ENCODE measurements around the gene LRRC28.

DNA sequence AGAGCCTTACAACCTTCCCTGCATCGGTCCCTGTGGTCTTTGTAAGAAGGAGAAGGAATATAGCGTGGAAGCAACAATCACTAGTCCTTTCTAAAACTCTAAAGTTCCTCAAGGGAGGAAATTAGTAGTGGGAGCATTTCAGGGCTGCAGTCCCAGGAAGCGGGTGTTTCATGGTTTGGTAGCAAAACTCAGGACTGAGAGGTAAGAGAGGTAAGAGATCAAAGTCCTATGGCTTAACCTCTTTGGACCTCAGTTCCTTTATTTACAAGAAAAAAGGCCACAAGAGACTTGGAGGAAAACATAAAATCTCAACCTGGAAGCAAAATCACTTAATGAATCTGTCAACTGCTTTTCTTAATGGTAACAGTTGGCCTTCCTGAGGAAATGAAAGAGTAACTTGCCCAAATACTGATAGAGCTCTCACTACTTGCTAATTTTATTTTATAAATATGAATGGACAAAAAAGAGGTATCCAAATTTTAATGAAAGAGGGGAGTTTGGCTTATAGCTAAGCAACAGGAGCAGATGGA lies 14.3 kb downstream of the LRRC28 start:
- TF ChIP-seq, protein P1, sequence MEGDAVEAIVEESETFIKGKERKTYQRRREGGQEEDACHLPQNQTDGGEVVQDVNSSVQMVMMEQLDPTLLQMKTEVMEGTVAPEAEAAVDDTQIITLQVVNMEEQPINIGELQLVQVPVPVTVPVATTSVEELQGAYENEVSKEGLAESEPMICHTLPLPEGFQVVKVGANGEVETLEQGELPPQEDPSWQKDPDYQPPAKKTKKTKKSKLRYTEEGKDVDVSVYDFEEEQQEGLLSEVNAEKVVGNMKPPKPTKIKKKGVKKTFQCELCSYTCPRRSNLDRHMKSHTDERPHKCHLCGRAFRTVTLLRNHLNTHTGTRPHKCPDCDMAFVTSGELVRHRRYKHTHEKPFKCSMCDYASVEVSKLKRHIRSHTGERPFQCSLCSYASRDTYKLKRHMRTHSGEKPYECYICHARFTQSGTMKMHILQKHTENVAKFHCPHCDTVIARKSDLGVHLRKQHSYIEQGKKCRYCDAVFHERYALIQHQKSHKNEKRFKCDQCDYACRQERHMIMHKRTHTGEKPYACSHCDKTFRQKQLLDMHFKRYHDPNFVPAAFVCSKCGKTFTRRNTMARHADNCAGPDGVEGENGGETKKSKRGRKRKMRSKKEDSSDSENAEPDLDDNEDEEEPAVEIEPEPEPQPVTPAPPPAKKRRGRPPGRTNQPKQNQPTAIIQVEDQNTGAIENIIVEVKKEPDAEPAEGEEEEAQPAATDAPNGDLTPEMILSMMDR (IDR thresholded peaks at IDR 0.05; ENCODE audit: insufficient read depth, low read length): no peak
- TF ChIP-seq GABPA (IDR thresholded peaks at IDR 0.05; ENCODE audit: low read depth) (no peak), POLR2AphosphoS5 (IDR thresholded peaks at IDR 0.05; ENCODE audit: low read depth) (no peak)
